ENCODE measurements around the gene GLRX2.

GRCh38 chr1:193141804-193142203, 36.6 kb upstream of the GLRX2 start:
- TF ChIP-seq, protein P1, sequence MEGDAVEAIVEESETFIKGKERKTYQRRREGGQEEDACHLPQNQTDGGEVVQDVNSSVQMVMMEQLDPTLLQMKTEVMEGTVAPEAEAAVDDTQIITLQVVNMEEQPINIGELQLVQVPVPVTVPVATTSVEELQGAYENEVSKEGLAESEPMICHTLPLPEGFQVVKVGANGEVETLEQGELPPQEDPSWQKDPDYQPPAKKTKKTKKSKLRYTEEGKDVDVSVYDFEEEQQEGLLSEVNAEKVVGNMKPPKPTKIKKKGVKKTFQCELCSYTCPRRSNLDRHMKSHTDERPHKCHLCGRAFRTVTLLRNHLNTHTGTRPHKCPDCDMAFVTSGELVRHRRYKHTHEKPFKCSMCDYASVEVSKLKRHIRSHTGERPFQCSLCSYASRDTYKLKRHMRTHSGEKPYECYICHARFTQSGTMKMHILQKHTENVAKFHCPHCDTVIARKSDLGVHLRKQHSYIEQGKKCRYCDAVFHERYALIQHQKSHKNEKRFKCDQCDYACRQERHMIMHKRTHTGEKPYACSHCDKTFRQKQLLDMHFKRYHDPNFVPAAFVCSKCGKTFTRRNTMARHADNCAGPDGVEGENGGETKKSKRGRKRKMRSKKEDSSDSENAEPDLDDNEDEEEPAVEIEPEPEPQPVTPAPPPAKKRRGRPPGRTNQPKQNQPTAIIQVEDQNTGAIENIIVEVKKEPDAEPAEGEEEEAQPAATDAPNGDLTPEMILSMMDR (IDR thresholded peaks at IDR 0.05) = no peak
- no peak for TF ChIP-seq POLR2A (IDR thresholded peaks at IDR 0.05)

Measured in prostate gland (tissue), 2 donors.